Glutamatergic neuron (in vitro differentiated cells): Measurements from ENCODE around the gene CENPO. TPM values are rescaled to one million over a fixed set of nuclear protein-coding genes. Genes with fewer than 3 reads are reported as not detected.

Experiments
- DNase-seq: peaks from one replicate; pipeline ENCODE4 v3.0.0; 2022
- H3K27ac Mint-ChIP-seq: one replicate; pipeline ENCODE4 v1.8.0; 2020; ENCODE audit warnings: mild to moderate bottlenecking, mixed read lengths, inconsistent platforms; ENCODE audit not compliant: unreplicated experiment
- H3K27me3 Mint-ChIP-seq: one replicate; pipeline ENCODE4 v1.8.0; 2020; ENCODE audit warnings: mild to moderate bottlenecking, moderate library complexity, mixed read lengths, inconsistent platforms; ENCODE audit not compliant: unreplicated experiment
- H3K36me3 Mint-ChIP-seq: one replicate; pipeline ENCODE4 v1.8.0; 2020; ENCODE audit warnings: mild to moderate bottlenecking, mixed read lengths, inconsistent platforms; ENCODE audit not compliant: unreplicated experiment
- H3K4me1 Mint-ChIP-seq: one replicate; pipeline ENCODE4 v1.8.0; 2020; ENCODE audit warnings: mild to moderate bottlenecking, low read depth, mixed read lengths, inconsistent platforms; ENCODE audit not compliant: unreplicated experiment
- H3K4me3 Mint-ChIP-seq: one replicate; pipeline ENCODE4 v1.8.0; 2020; ENCODE audit warnings: mild to moderate bottlenecking, mixed read lengths, inconsistent platforms; ENCODE audit not compliant: unreplicated experiment
- H3K9me3 Mint-ChIP-seq: one replicate; pipeline ENCODE4 v1.8.0; 2020; ENCODE audit warnings: mild to moderate bottlenecking, moderate library complexity, mixed read lengths, inconsistent platforms; ENCODE audit not compliant: unreplicated experiment
- CTCF ChIP-seq: fragments of 200-600 bp; sonication (generic); IDR thresholded peaks from one replicate; pipeline ENCODE4 v1.5.0; 2021; ENCODE audit not compliant: partially characterized antibody, unreplicated experiment
- total RNA-seq: library from RNA; stranded (reverse); fragmentation: NEBNext Ultra II Directional; extraction: Animal tissue kit (Norgen Biotek cat#: 25700); gene quantifications from one replicate; pipeline ENCODE4 v1.2.1, GENCODE V29; 2021; ENCODE audit not compliant: unreplicated experiment

Gene CENPO
- total RNA-seq, 1 donor from 2014 or later: 26.5 TPM

- Mint-ChIP-seq H3K9me3 (no peaks in the 10 kb centered on the region), H3K36me3 (peaks cover 5% of the 10 kb centered on the region), H3K4me1 (no peaks in the 10 kb centered on the region), H3K27ac (no peak overlapping the region), H3K4me3 (no peak overlapping the region), H3K27me3 (peaks cover 4% of the 10 kb centered on the region)
- no peak for DNase-seq
- no peak for TF ChIP-seq CTCF
These were observed 44.0 kb upstream of the CENPO start for GRCh38 chr2:24749069-24749691.

GRCh38 chr2:24754985-24755705 lies 38.1 kb upstream of the CENPO start:
- no peak for TF ChIP-seq CTCF
- H3K4me3 Mint-ChIP-seq: no peak overlapping the region
- DNase-seq: no peak
- no peaks in the 10 kb centered on the region for H3K27me3 Mint-ChIP-seq
- no peaks in the 10 kb centered on the region for H3K4me1 Mint-ChIP-seq
- peaks cover 4% of the 10 kb centered on the region for H3K36me3 Mint-ChIP-seq
- no peaks in the 10 kb centered on the region for H3K9me3 Mint-ChIP-seq
- no peak overlapping the region for H3K27ac Mint-ChIP-seq

- Mint-ChIP-seq H3K27me3 (no peaks in the 10 kb centered on the region), H3K4me3 (no peak overlapping the region), H3K9me3 (no peaks in the 10 kb centered on the region), H3K36me3 (peaks cover 4% of the 10 kb centered on the region), H3K27ac (no peak overlapping the region), H3K4me1 (no peaks in the 10 kb centered on the region)
- no peak for DNase-seq
- no peak for TF ChIP-seq CTCF
These were observed 36.4 kb upstream of the CENPO start for GRCh38 chr2:24756789-24757188.

- H3K27ac Mint-ChIP-seq: no peak overlapping the region
- no peak for DNase-seq
- H3K36me3 Mint-ChIP-seq: peaks cover 4% of the 10 kb centered on the region
- H3K27me3 Mint-ChIP-seq: peaks cover 3% of the 10 kb centered on the region
- H3K9me3 Mint-ChIP-seq: peaks cover 7% of the 10 kb centered on the region
- TF ChIP-seq CTCF: no peak
- no peaks in the 10 kb centered on the region for H3K4me1 Mint-ChIP-seq
- no peak overlapping the region for H3K4me3 Mint-ChIP-seq
These were observed 31.4 kb upstream of the CENPO start for GRCh38 chr2:24761866-24762265.

GRCh38 chr2:24762518-24762917 lies 30.7 kb upstream of the CENPO start:
- peaks cover 3% of the 10 kb centered on the region for H3K27me3 Mint-ChIP-seq
- no peaks in the 10 kb centered on the region for H3K4me1 Mint-ChIP-seq
- no peak overlapping the region for H3K4me3 Mint-ChIP-seq
- peaks cover 7% of the 10 kb centered on the region for H3K9me3 Mint-ChIP-seq
- H3K36me3 Mint-ChIP-seq: peaks cover 4% of the 10 kb centered on the region
- DNase-seq: no peak
- TF ChIP-seq CTCF: no peak
- H3K27ac Mint-ChIP-seq: no peak overlapping the region
